ENCODE measurements around the gene PKNOX1.
"Not testable (repeated sequence)": the region's sequence is repeated elsewhere in the genome, so short reads cannot be mapped to it uniquely, and the experiment has no call there.

The PKNOX1 gene

GRCh38 chr21:42993051-42993712, 18.8 kb downstream of the PKNOX1 start:
- no peak for DNase-seq (ENCODE audit: low read depth, low spot score)
- H3K36me3 ChIP-seq (ENCODE audit: insufficient read depth, low read length): peaks cover 4% of the 10 kb centered on the region; the same call in 1 of the 2 replicates
- H3K27ac ChIP-seq: peak overlapping the region; percentile 36; the same call in 1 of the 2 replicates
- no peak overlapping the region for H3K4me3 ChIP-seq
- no peak overlapping the region for H3K9ac ChIP-seq (ENCODE audit: insufficient read length)
- TF ChIP-seq EZH2 (IDR thresholded peaks at IDR 0.05) (no peak), FOXP2 (optimal IDR thresholded peaks at IDR 0.05; ENCODE audit: control extremely low read depth, extremely low read length, insufficient read depth) (no peak), POLR2AphosphoS5 (IDR thresholded peaks at IDR 0.05; ENCODE audit: borderline replicate concordance, low read depth, low read length) (no peak)
- H3K9me3 ChIP-seq (ENCODE audit: low read depth, low read length): no peaks in the 10 kb centered on the region

- Histone ChIP-seq H3K4me3 (no peak overlapping the region), H3K9ac (ENCODE audit: insufficient read length) (no peak overlapping the region), H3K9me3 (ENCODE audit: low read depth, low read length) (peaks cover 5% of the 10 kb centered on the region; the same call in 1 of the 2 replicates), H3K36me3 (ENCODE audit: insufficient read depth, low read length) (peaks cover 10% of the 10 kb centered on the region), H3K27ac (peak overlapping the region; percentile 80)
- no peak for DNase-seq (ENCODE audit: low read depth, low spot score)
- TF ChIP-seq FOXP2 (optimal IDR thresholded peaks at IDR 0.05; ENCODE audit: control extremely low read depth, extremely low read length, insufficient read depth) (no peak), EZH2 (IDR thresholded peaks at IDR 0.05) (no peak), POLR2AphosphoS5 (IDR thresholded peaks at IDR 0.05; ENCODE audit: borderline replicate concordance, low read depth, low read length) (no peak)
Measured at GRCh38 chr21:42997053-42997452, 22.7 kb downstream of the PKNOX1 start.

- H3K27ac ChIP-seq; H3K4me3 ChIP-seq; DNase-seq (ENCODE audit: low read depth, low spot score); H3K9me3 ChIP-seq (ENCODE audit: low read depth, low read length); H3K36me3 ChIP-seq (ENCODE audit: insufficient read depth, low read length); H3K9ac ChIP-seq (ENCODE audit: insufficient read length): not testable (repeated sequence)
Measured at GRCh38 chr21:42997983-42998382, 23.6 kb downstream of the PKNOX1 start.

GRCh38 chr21:42999152-42999551, 24.8 kb downstream of the PKNOX1 start:
- not testable (repeated sequence) for H3K9me3 ChIP-seq (ENCODE audit: low read depth, low read length); H3K4me3 ChIP-seq; H3K9ac ChIP-seq (ENCODE audit: insufficient read length); H3K36me3 ChIP-seq (ENCODE audit: insufficient read depth, low read length)
- peak overlapping the region; percentile 79 for H3K27ac ChIP-seq
- peak; percentile 85 for DNase-seq (ENCODE audit: low read depth, low spot score)

- H3K36me3 ChIP-seq (ENCODE audit: insufficient read depth, low read length); H3K9ac ChIP-seq (ENCODE audit: insufficient read length); H3K27ac ChIP-seq; H3K9me3 ChIP-seq (ENCODE audit: low read depth, low read length); H3K4me3 ChIP-seq; DNase-seq (ENCODE audit: low read depth, low spot score): not testable (repeated sequence)
Measured at GRCh38 chr21:43000041-43000440, 25.7 kb downstream of the PKNOX1 start.

- Histone ChIP-seq H3K36me3 (ENCODE audit: insufficient read depth, low read length) (peaks cover 15% of the 10 kb centered on the region), H3K9ac (ENCODE audit: insufficient read length) (no peak overlapping the region), H3K9me3 (ENCODE audit: low read depth, low read length) (peaks cover 5% of the 10 kb centered on the region; the same call in 1 of the 2 replicates), H3K4me3 (no peak overlapping the region), H3K27ac (0 out of 2 replicates have a peak overlapping the region, but pooled peaks have one; percentile 42)
- TF ChIP-seq POLR2AphosphoS5 (IDR thresholded peaks at IDR 0.05; ENCODE audit: borderline replicate concordance, low read depth, low read length): no peak
- TF ChIP-seq EZH2 (IDR thresholded peaks at IDR 0.05): no peak
- TF ChIP-seq FOXP2 (optimal IDR thresholded peaks at IDR 0.05; ENCODE audit: control extremely low read depth, extremely low read length, insufficient read depth): no peak
- no peak for DNase-seq (ENCODE audit: low read depth, low spot score)
Measured at GRCh38 chr21:43001316-43001715, 27.0 kb downstream of the PKNOX1 start.

GRCh38 chr21:43004926-43005325, 30.6 kb downstream of the PKNOX1 start:
- peaks cover 41% of the 10 kb centered on the region for H3K36me3 ChIP-seq (ENCODE audit: insufficient read depth, low read length)
- peaks cover 3% of the 10 kb centered on the region; the same call in 1 of the 2 replicates for H3K9me3 ChIP-seq (ENCODE audit: low read depth, low read length)
- DNase-seq (ENCODE audit: low read depth, low spot score): no peak
- H3K4me3 ChIP-seq: no peak overlapping the region
- H3K9ac ChIP-seq (ENCODE audit: insufficient read length): no peak overlapping the region
- TF ChIP-seq EZH2 (IDR thresholded peaks at IDR 0.05): no peak
- TF ChIP-seq POLR2AphosphoS5 (IDR thresholded peaks at IDR 0.05; ENCODE audit: borderline replicate concordance, low read depth, low read length): no peak
- TF ChIP-seq FOXP2 (optimal IDR thresholded peaks at IDR 0.05; ENCODE audit: control extremely low read depth, extremely low read length, insufficient read depth): no peak
- no peak overlapping the region for H3K27ac ChIP-seq

GRCh38 chr21:43005635-43006034, 31.3 kb downstream of the PKNOX1 start:
- TF ChIP-seq POLR2AphosphoS5 (IDR thresholded peaks at IDR 0.05; ENCODE audit: borderline replicate concordance, low read depth, low read length) (no peak), EZH2 (IDR thresholded peaks at IDR 0.05) (no peak)
- Histone ChIP-seq H3K9me3 (ENCODE audit: low read depth, low read length) (no peaks in the 10 kb centered on the region), H3K4me3 (no peak overlapping the region), H3K36me3 (ENCODE audit: insufficient read depth, low read length) (peaks cover 36% of the 10 kb centered on the region), H3K9ac (ENCODE audit: insufficient read length) (no peak overlapping the region), H3K27ac (no peak overlapping the region)
- no peak for DNase-seq (ENCODE audit: low read depth, low spot score)

- H3K9ac ChIP-seq (ENCODE audit: insufficient read length); H3K27ac ChIP-seq; DNase-seq (ENCODE audit: low read depth, low spot score); H3K9me3 ChIP-seq (ENCODE audit: low read depth, low read length); H3K4me3 ChIP-seq: not testable (repeated sequence)
- peaks cover 37% of the 10 kb centered on the region for H3K36me3 ChIP-seq (ENCODE audit: insufficient read depth, low read length)
Measured at GRCh38 chr21:43006051-43006873, 31.9 kb downstream of the PKNOX1 start.
